Neuron (in vitro differentiated cells): ENCODE results near the gene ROBO1.
"Not testable (repeated sequence)": the region's sequence is repeated elsewhere in the genome, so short reads cannot be mapped to it uniquely, and the experiment has no call there.

Experiments used
- H2AFZ ChIP-seq: one replicate; pipeline ENCODE4 v1.6.1; 2013; ENCODE audit warnings: low read depth, mild to moderate bottlenecking, inconsistent platforms, low read length, moderate library complexity
- H3K27me3 ChIP-seq: one replicate; pipeline ENCODE4 v1.6.1; 2013; ENCODE audit warnings: low read length; ENCODE audit not compliant: insufficient read depth
- H3K36me3 ChIP-seq: one replicate; pipeline ENCODE4 v1.6.1; 2013; ENCODE audit warnings: low read length; ENCODE audit not compliant: insufficient read depth
- H3K4me1 ChIP-seq: one replicate; pipeline ENCODE4 v1.6.1; 2013; ENCODE audit warnings: low read length; ENCODE audit not compliant: insufficient read depth
- H3K4me3 ChIP-seq: 2 replicates; pipeline ENCODE4 v1.5.1; 2013; ENCODE audit warnings: mild to moderate bottlenecking, low read length, moderate library complexity
- H3K9me3 ChIP-seq: one replicate; pipeline ENCODE4 v1.6.1; 2013; ENCODE audit warnings: low read length

Gene ROBO1

DNA sequence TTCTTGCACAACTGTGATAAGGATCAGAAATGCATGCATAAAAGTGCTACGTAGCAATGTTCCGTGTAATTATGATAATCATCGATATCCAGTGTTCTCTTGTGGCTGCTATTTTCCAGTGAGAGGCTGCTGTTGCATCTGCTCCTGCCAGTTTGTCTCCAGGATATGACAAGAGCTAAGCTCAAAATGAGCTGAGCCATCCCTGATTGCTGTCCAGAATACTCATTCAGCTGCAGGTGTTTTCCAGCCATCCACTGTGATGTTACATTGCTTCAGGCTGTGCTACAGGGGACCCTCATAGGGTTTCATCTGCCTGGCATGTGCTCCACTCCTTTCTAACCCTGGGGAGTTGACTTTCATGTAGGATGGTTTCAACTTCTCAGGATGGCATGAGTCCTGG, 976.0 kb downstream of the ROBO1 start:
- Histone ChIP-seq H3K4me3 (no peak overlapping the region), H3K9me3 (peaks cover 2% of the 10 kb centered on the region), H3K4me1 (no peaks in the 10 kb centered on the region), H3K36me3 (no peaks in the 10 kb centered on the region), H3K27me3 (no peaks in the 10 kb centered on the region), H2AFZ (no peak overlapping the region)

DNA sequence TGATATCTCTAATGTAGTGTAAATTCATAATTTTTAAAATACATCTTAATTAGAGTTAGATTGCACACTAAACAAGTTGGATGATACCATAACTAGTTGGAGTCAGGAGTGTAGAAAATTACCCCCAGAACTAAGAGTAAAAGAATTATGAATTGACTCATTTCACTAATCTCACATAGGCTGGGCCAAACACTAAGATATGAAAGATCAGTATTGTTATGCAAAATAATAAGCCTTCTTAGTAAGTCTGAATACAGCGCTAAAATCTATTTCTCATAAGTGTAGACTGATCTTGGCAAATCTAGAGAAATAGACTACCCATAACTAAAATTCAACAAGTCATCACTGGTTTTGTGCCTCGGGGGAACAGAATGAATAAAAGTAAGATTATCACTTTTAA, 979.0 kb downstream of the ROBO1 start:
- H3K4me1 ChIP-seq, result no peaks in the 10 kb centered on the region
- H3K27me3 ChIP-seq, result no peaks in the 10 kb centered on the region
- peaks cover 2% of the 10 kb centered on the region for H3K9me3 ChIP-seq
- no peak overlapping the region for H2AFZ ChIP-seq
- H3K4me3 ChIP-seq, result no peak overlapping the region
- no peaks in the 10 kb centered on the region for H3K36me3 ChIP-seq

DNA sequence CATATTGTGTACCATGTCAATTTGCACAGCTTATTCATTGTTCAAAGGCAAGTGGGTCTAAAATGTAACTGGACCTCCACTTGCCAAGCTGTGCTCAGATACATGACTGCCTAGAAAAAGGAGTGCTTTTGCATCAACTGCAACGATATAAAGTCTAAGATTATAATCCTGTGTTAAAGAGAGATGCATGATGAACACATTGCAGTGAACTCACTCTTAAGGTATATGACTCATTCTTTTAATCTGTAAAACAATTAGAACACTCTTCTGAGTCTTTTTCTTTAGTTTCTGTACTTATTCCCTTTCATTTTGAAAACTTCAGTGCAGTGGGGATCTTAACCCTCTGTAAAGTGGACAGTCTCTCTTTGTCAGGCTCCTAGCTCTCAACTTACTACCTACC, 982.8 kb downstream of the ROBO1 start:
- no peak overlapping the region for H3K4me3 ChIP-seq
- H2AFZ ChIP-seq, result no peak overlapping the region
- H3K9me3 ChIP-seq, result peaks cover 2% of the 10 kb centered on the region
- H3K27me3 ChIP-seq, result no peaks in the 10 kb centered on the region
- H3K36me3 ChIP-seq, result no peaks in the 10 kb centered on the region
- H3K4me1 ChIP-seq, result no peaks in the 10 kb centered on the region

DNA sequence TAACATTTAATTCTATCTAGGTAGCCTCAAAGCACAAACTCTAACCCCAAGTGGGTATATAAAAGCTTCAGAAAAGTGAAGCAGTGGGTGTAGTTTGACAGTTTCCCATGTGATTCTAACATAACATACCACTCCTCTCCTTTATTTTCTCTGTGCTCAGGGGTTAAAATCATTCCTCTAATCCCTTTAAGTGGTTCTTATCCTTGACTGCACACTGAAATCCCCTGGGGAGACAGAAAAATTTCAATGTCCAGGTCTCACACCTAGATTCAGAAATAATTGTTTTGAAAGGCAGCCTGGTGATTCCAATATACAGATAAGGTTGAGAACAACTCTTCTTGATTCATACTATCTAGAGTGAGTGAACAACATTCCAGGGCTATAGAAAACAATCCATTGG, 986.4 kb downstream of the ROBO1 start:
- Histone ChIP-seq H3K27me3 (no peaks in the 10 kb centered on the region), H3K9me3 (no peaks in the 10 kb centered on the region), H3K4me1 (no peaks in the 10 kb centered on the region), H2AFZ (no peak overlapping the region), H3K4me3 (no peak overlapping the region), H3K36me3 (no peaks in the 10 kb centered on the region)

DNA sequence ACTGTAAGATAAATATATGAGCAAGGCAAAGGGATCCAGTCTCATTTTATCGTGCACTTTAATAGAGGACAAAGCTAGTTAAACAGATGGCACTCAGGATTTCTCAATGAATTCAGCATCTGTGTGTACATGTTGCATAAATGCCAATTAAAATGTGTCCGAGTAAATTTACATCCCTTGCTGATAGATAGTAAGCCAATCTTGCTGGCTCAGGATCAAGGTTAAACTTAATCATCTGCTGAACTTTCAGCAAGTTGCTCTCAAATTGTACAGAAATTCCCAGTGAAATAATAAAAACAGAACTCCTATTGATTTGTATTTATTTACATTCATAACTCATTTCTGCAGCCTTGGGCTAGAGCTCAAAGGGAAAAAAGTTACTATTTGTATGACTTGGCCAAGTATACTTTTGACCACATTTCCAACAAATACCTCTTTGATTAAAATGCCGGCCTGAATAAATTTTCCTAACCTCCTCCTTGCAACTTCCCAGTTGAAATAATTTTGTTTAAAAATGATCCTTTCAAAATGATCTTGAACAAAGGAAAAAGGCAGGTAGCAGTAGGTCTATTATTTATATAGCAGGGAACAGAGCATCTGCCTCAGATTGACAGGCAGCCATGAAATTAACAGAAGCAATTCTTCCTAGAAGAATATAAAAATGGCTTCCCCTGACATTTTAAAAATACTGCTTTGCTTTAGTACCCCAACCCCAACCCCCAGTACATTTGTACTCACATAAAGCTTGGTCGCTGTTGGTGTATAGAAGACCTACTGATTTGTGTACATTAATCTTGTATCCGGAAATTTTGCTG, 1001.9 kb downstream of the ROBO1 start:
- H3K36me3 ChIP-seq, result no peaks in the 10 kb centered on the region
- H3K27me3 ChIP-seq, result no peaks in the 10 kb centered on the region
- H3K4me3 ChIP-seq, result no peak overlapping the region
- H3K4me1 ChIP-seq, result peaks cover 6% of the 10 kb centered on the region
- no peaks in the 10 kb centered on the region for H3K9me3 ChIP-seq
- no peak overlapping the region for H2AFZ ChIP-seq

DNA sequence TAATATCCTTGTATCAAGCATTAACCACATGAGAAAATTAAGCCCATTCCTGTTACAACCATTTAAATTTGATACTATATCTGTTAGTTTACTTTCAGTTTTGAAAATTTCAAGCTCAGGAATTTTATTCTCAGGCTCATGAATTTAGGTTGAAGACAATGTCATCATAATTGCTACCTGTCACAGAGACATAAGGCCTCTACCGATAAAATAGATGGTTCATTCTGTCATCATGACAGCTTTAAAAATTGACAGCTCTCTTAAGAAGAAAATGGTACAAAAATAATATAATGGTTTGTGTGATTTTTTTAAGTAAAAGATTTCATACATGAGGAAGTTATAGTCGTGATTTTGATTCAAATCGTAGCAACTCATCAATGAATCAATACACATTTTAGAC, 1003.2 kb downstream of the ROBO1 start:
- H3K36me3 ChIP-seq, result no peaks in the 10 kb centered on the region
- H3K27me3 ChIP-seq, result no peaks in the 10 kb centered on the region
- no peak overlapping the region for H3K4me3 ChIP-seq
- H2AFZ ChIP-seq, result no peak overlapping the region
- peaks cover 6% of the 10 kb centered on the region for H3K4me1 ChIP-seq
- no peaks in the 10 kb centered on the region for H3K9me3 ChIP-seq

DNA sequence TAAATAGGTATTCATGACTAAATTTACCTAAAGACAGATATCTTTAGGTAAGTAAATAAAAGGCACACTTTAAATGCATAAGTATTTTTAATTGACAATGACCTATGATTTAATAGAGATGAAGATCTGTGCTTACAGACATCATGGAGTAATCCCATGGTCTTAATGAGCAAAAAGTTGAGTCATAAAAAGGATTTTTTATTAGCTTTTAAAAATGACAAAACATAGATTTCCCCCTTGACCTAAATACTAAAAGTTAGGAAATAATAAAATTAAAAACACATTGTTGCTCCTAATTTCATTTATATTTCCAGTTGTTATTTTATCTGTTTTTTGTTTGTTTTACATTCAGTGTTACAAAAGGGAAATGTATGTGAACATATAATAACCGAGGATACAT, 1005.7 kb downstream of the ROBO1 start:
- Histone ChIP-seq H3K4me1 (peaks cover 6% of the 10 kb centered on the region), H3K27me3 (no peaks in the 10 kb centered on the region), H3K36me3 (no peaks in the 10 kb centered on the region), H3K4me3 (no peak overlapping the region), H2AFZ (no peak overlapping the region), H3K9me3 (no peaks in the 10 kb centered on the region)

DNA sequence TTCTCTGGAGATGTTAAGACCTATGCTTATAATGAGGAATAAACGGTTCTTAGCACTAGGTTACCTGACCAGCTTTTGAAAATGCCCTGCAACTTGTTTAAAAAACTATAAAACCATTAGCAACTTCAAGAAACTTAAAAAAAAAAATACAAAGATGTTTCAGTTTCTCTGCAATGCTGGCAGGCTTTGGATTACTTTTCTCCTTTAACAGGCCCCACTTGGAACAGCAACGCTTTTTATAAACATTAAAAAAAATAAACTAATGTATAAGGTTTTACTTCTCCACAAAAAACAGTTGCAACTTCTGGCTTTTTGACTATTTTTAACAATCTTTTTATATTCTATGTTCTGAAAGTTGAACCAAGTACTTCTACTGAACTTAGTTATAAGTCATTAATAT, 1006.7 kb downstream of the ROBO1 start:
- Histone ChIP-seq H3K36me3 (no peaks in the 10 kb centered on the region), H3K27me3 (no peaks in the 10 kb centered on the region), H3K9me3 (no peaks in the 10 kb centered on the region), H3K4me3 (no peak overlapping the region), H2AFZ (no peak overlapping the region), H3K4me1 (peaks cover 6% of the 10 kb centered on the region)

DNA sequence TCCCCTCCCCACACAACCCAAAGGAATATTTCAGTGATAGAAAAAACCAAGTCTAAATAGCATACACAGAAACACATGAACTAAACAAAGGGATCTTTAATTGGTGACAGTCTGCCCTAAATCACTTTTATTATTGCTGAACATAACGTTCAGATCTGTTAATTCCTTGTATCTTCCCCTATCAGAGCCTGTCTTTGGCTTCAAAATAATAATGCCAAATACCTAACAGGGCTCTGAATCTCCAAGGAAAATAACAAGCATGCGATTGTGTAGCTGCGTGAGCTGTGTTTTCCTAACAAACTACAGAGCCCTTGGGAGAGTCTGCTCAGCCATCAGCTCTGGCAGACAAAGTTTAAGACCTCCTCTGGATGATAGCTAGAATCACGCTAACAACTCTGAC, 1010.1 kb downstream of the ROBO1 start:
- Histone ChIP-seq H3K27me3 (no peaks in the 10 kb centered on the region), H3K9me3 (no peaks in the 10 kb centered on the region), H3K4me1 (peaks cover 5% of the 10 kb centered on the region), H2AFZ (no peak overlapping the region), H3K36me3 (no peaks in the 10 kb centered on the region), H3K4me3 (no peak overlapping the region)

DNA sequence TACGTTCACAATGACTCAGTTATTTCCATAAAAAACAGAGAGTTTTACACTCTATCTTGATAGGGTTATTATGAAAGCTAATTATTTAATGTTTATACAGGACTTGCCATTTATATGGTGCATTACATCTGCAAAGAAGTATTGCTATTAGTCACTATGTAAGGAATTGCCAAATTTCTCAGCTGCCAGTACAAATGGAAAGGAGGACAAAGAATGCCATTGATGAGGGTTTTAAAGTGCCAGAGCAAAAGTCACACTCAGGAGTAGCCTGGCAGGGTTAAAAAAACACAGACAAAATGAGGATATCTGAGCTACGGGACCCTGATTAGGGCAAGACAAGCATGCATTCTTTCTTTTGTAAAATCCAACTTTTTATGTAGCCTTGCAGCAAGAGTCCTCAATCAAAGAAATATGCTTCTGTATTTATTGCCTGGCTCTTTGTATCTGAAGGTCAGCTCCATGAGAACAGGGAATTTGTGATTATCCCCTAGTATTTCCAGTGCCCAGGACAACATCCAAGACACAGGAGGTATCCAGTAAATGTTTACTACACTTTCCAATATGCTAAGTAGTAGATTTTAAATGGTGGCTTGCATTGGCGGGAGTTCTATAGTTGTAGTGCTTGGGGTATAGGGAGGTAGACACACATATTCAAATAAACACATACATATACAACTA, 1013.6 kb downstream of the ROBO1 start:
- Histone ChIP-seq H3K4me1 (peaks cover 5% of the 10 kb centered on the region), H3K36me3 (no peaks in the 10 kb centered on the region), H3K9me3 (no peaks in the 10 kb centered on the region), H3K4me3 (no peak overlapping the region), H2AFZ (no peak overlapping the region), H3K27me3 (no peaks in the 10 kb centered on the region)

DNA sequence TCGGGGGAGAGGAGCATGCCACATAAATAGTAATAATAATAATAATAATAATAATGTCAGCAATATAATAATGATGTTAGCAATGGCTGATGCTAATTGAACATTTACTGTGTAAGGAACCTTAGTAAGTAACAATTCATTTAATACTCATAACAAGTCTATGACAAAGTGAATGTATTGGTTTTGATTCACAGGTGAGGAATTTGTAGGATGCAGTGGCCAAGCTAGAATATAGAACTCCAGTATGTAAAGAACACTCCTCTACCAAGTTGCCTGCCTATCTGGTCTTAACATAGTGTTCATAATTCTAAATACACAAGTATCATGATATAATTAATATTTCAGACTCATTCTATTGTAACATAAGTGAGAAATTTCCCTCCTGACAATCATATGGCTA, 1016.5 kb downstream of the ROBO1 start:
- H3K4me3 ChIP-seq, result no peak overlapping the region
- no peak overlapping the region for H2AFZ ChIP-seq
- H3K36me3 ChIP-seq, result no peaks in the 10 kb centered on the region
- H3K4me1 ChIP-seq, result peaks cover 5% of the 10 kb centered on the region
- no peaks in the 10 kb centered on the region for H3K27me3 ChIP-seq
- H3K9me3 ChIP-seq, result no peaks in the 10 kb centered on the region

DNA sequence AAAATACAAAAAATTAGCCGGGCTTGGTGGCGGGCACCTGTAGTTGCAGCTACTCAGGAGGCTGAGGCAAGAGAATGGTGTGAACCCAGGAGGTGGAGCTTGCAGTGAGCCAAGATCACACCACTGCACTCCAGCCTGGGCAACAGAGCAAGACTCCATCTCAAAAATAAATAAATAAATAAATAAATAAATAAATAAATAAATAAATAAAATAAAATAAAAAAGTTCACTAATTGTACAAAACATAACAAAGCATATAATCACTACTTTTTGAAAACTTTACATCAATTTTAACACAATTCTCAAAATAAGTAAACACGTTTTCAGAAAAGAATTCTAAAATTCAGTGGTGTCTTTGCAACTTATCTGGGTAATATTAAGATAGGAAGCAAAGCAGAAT, 1017.5 kb downstream of the ROBO1 start:
- not testable (repeated sequence) for H3K9me3 ChIP-seq, H3K36me3 ChIP-seq, H3K27me3 ChIP-seq, H2AFZ ChIP-seq, H3K4me1 ChIP-seq, H3K4me3 ChIP-seq

DNA sequence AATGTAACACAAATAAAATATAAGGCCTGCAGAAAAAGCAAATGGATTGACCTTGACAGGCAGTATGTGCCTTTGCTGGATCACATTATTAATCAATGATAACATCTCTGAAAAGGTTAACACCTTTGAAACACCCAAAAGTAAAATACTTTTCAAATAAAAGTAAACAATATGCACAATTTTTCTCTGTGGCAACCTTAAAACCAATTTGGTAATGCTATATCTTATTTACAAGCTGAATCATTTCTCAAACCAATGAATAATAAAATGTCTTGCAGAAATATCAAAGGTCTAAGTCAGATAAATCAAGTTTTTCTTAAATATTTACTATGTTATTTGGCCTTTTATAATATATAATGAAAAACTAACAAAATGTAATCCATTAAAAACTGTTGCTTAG, 1018.7 kb downstream of the ROBO1 start:
- Histone ChIP-seq H3K9me3 (no peaks in the 10 kb centered on the region), H3K27me3 (no peaks in the 10 kb centered on the region), H2AFZ (no peak overlapping the region), H3K36me3 (no peaks in the 10 kb centered on the region), H3K4me1 (peaks cover under 1% of the 10 kb centered on the region), H3K4me3 (no peak overlapping the region)

DNA sequence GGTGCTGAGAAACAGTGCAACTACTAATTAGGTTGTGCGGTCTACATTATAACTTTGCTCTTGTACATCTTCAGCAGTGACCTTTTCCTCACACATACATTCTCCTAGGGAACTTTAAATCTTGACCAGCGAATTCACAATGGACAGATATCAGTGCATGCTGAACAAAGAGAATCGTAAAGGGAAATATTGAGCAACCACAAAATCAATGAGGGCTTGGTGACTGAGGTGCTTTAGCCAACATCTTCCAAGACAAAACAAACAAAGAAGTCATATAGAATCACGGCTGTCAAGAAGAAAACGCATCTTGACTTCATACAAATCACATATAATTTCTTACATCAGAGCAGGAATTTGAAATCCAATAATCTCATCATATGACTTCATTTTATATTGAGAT, 1022.0 kb downstream of the ROBO1 start:
- no peaks in the 10 kb centered on the region for H3K36me3 ChIP-seq
- no peaks in the 10 kb centered on the region for H3K27me3 ChIP-seq
- H3K4me3 ChIP-seq, result no peak overlapping the region

More for the DNA sequence above, 1022.0 kb downstream of the ROBO1 start:
- Histone ChIP-seq H2AFZ (no peak overlapping the region), H3K4me1 (no peaks in the 10 kb centered on the region), H3K9me3 (no peaks in the 10 kb centered on the region)
